Activated CD8-positive, alpha-beta memory T cell treated with anti-CD3 and anti-CD28 coated beads, Interleukin-2, amount 10 ng/mL, durations not matched to agents 7 days and 5 days (primary cell): ENCODE data around the gene CCDC66. TPM values are rescaled to one million over a fixed set of nuclear protein-coding genes. Genes with fewer than 3 reads are reported as not detected.

Source experiments
- ATAC-seq: fragments of 150-1000 bp; cut with Tn5 transposase; one replicate; pipeline ENCODE4 v1.10.0; 2021; ENCODE audit warnings: moderate library complexity
- CTCF ChIA-PET: fragments of 350-600 bp; sonication (Branson Sonifier 250); formaldehyde crosslinking; loops from one replicate; lab custom pipeline; 2021; ENCODE audit warnings: antibody characterized with exemption; lab: Charles Lee
- DNase-seq: peaks from one replicate; pipeline ENCODE4 v3.0.0-alpha.2; 2020
- H3K27ac Mint-ChIP-seq: one replicate; pipeline ENCODE4 v1.8.0; 2021; ENCODE audit warnings: mild to moderate bottlenecking, mixed read lengths
- H3K27me3 Mint-ChIP-seq: one replicate; pipeline ENCODE4 v1.8.0; 2021; ENCODE audit warnings: mixed read lengths
- H3K36me3 Mint-ChIP-seq: one replicate; pipeline ENCODE4 v1.8.0; 2021; ENCODE audit warnings: mild to moderate bottlenecking, mixed read lengths
- H3K4me1 Mint-ChIP-seq: one replicate; pipeline ENCODE4 v1.8.0; 2021; ENCODE audit warnings: mixed read lengths
- H3K4me3 Mint-ChIP-seq: one replicate; pipeline ENCODE4 v1.8.0; 2021; ENCODE audit warnings: mild to moderate bottlenecking, moderate library complexity, mixed read lengths
- H3K9me3 Mint-ChIP-seq: one replicate; pipeline ENCODE4 v1.8.0; 2022; ENCODE audit warnings: low read depth, mixed read lengths
- total RNA-seq, 2 experiments: library from RNA; stranded (reverse); gene quantifications; one replicate each; pipeline ENCODE4 v1.2.3, GENCODE V29; 2021

Gene CCDC66
- total RNA-seq, 2 experiments from 2014 or later = 40.8 to 47.8 TPM

DNA sequence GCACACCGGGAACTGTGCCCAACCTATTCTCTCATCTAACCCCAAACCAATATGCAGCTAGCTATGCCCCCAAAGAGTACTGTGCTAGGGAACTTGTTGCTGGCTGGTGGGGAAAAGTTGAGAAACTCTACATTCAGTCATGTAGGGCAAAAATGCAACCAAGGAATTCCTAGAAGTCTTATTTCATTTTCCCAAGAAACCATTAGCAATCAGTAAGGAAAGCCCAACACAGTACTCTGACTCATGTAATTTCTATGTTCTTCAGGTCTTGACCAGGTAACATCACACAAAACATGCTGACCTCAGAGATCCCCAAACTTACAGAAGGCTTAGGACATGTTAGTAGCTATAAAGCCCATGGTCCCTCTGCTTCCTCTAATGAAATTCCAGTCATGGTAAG lies 74.0 kb downstream of the CCDC66 start:
- Mint-ChIP-seq H3K27ac (no peak overlapping the region), H3K36me3 (peaks cover 48% of the 10 kb centered on the region), H3K27me3 (no peaks in the 10 kb centered on the region), H3K4me1 (peaks cover 2% of the 10 kb centered on the region), H3K9me3 (no peaks in the 10 kb centered on the region), H3K4me3 (no peak overlapping the region)
- DNase-seq (no peak), ATAC-seq (no peak)
- CTCF ChIA-PET = interaction anchor here (0.7 to 2.2 kb wide), 2 partner anchors 10 to 17 kb away, joined by 3 to 6 read pairs; no protein-coding TSS in a partner anchor

DNA sequence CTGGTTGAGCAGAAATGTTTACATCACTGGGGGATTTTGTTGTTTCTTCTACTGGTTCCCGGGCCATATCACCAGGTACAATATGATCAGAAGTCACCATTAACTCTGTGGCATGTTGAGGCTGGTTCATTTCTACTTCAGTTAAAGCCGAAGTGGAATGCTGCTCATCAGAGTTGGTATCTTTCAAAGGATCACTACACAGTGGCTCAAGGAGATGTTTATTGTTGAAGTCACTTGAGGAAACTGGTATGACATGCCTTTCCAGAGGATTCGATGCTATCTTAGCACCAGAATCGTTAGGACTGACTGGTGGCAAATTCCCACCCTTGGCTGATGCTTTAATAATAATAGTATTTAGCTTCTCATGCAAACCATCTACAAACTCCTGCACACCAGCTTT lies 76.2 kb downstream of the CCDC66 start:
- peaks cover 2% of the 10 kb centered on the region for H3K4me1 Mint-ChIP-seq
- ATAC-seq (no peak), DNase-seq (no peak)
- no peaks in the 10 kb centered on the region for H3K27me3 Mint-ChIP-seq
- H3K9me3 Mint-ChIP-seq = no peaks in the 10 kb centered on the region
- no peak overlapping the region for H3K27ac Mint-ChIP-seq
- CTCF ChIA-PET = no interaction called here
- H3K36me3 Mint-ChIP-seq = peaks cover 44% of the 10 kb centered on the region
- no peak overlapping the region for H3K4me3 Mint-ChIP-seq

DNA sequence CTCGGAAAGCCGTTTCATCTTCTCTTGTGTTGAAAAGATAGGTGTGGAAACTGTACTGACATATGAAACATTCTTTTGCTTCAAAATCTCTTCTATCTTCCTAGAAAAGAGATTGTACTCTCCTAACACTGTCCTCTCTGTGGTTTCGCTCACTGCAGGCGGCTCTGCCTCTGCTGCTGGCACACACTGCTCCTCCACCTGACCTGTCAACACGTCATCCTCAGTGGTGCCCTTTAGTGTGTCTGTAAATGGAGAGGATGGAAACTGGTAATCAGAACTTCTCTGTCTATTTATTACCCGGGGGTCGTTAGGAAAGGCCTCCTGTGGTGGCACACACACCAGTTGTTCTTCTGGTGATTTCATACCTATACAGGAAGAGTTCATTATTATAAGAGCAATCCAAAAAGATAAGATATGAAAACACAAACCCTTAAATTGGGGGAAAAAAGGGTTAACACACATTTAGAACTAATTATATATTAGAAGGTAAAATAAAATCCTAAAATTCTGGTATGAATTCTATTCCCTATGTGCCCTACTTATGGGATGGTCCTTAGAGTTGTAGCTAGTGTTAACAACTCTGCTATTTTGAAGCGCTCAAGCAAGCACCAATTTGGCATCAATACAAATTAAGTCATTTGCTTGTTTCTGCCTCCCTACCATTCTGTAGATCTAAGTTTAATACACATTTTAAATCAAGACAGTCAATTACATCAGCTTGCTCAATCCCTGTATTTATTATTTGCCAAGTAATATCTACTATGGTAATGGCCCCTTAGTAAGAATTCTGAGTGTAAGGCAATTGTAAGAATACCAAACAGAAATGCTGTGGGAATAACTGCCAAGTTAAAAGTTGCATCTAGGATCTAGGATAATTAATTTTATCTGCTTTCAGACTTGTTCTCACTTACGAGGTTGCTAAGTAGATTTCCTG lies 76.9 kb downstream of the CCDC66 start:
- Mint-ChIP-seq H3K27me3 (no peaks in the 10 kb centered on the region), H3K9me3 (no peaks in the 10 kb centered on the region), H3K36me3 (peaks cover 46% of the 10 kb centered on the region), H3K27ac (no peak overlapping the region), H3K4me3 (no peak overlapping the region), H3K4me1 (peaks cover 2% of the 10 kb centered on the region)
- no peak for DNase-seq
- ATAC-seq = no peak
- CTCF ChIA-PET = interaction anchor here (0.6 kb wide), 1 partner anchor 45 kb away, joined by 3 read pairs; no protein-coding TSS in a partner anchor

DNA sequence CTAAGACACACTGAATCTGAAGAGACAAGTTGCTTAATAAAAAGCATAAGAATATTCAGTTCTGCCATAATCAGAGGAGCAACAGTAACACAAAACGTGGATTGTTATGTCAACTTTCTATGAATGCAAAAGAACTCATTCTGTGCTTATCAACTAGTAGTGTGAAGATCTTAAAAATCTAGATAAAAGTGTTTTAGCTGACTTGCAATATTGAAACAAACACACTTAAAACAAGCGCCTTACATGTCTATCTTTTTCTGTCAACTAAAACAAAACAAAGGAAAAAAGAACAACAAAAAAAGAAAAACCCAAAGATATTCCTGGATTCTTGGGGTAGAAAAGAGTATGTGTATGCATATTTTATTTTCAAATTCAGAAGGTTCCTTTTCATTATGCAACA lies 88.4 kb downstream of the CCDC66 start:
- DNase-seq (no peak), ATAC-seq (no peak)
- Mint-ChIP-seq H3K27me3 (no peaks in the 10 kb centered on the region), H3K4me1 (peaks cover 2% of the 10 kb centered on the region), H3K9me3 (no peaks in the 10 kb centered on the region), H3K36me3 (peaks cover 47% of the 10 kb centered on the region), H3K27ac (no peak overlapping the region), H3K4me3 (no peak overlapping the region)
- CTCF ChIA-PET = no interaction called here

- DNase-seq = no peak
- no peak overlapping the region for H3K4me3 Mint-ChIP-seq
- no peak for ATAC-seq
- CTCF ChIA-PET = interaction anchor here (1.0 kb wide), 1 partner anchor 28 kb away, joined by 3 read pairs; no protein-coding TSS in a partner anchor
- no peak overlapping the region for H3K27ac Mint-ChIP-seq
- no peaks in the 10 kb centered on the region for H3K27me3 Mint-ChIP-seq
- H3K36me3 Mint-ChIP-seq = peaks cover 67% of the 10 kb centered on the region
- no peaks in the 10 kb centered on the region for H3K9me3 Mint-ChIP-seq
- peaks cover 16% of the 10 kb centered on the region for H3K4me1 Mint-ChIP-seq
These were observed 97.5 kb downstream of the CCDC66 start for GRCh38 chr3:56654460-56654859.

- Mint-ChIP-seq H3K4me1 (peaks cover 17% of the 10 kb centered on the region), H3K27me3 (no peaks in the 10 kb centered on the region), H3K9me3 (no peaks in the 10 kb centered on the region), H3K36me3 (peaks cover 74% of the 10 kb centered on the region), H3K27ac (no peak overlapping the region), H3K4me3 (no peak overlapping the region)
- DNase-seq (no peak), ATAC-seq (no peak)
- CTCF ChIA-PET = no interaction called here
These were observed 98.7 kb downstream of the CCDC66 start for GRCh38 chr3:56655709-56656108.

- peaks cover 22% of the 10 kb centered on the region for H3K4me1 Mint-ChIP-seq
- peaks cover 63% of the 10 kb centered on the region for H3K36me3 Mint-ChIP-seq
- H3K27me3 Mint-ChIP-seq = no peaks in the 10 kb centered on the region
- no peak overlapping the region for H3K4me3 Mint-ChIP-seq
- DNase-seq (no peak), ATAC-seq (no peak)
- no peak overlapping the region for H3K27ac Mint-ChIP-seq
- CTCF ChIA-PET = interaction anchor here (1.3 to 1.4 kb wide), 2 partner anchors 10 to 11 kb away, joined by 3 to 4 read pairs; no protein-coding TSS in a partner anchor
- no peaks in the 10 kb centered on the region for H3K9me3 Mint-ChIP-seq
These were observed 107.8 kb downstream of the CCDC66 start for GRCh38 chr3:56664823-56665222.

DNA sequence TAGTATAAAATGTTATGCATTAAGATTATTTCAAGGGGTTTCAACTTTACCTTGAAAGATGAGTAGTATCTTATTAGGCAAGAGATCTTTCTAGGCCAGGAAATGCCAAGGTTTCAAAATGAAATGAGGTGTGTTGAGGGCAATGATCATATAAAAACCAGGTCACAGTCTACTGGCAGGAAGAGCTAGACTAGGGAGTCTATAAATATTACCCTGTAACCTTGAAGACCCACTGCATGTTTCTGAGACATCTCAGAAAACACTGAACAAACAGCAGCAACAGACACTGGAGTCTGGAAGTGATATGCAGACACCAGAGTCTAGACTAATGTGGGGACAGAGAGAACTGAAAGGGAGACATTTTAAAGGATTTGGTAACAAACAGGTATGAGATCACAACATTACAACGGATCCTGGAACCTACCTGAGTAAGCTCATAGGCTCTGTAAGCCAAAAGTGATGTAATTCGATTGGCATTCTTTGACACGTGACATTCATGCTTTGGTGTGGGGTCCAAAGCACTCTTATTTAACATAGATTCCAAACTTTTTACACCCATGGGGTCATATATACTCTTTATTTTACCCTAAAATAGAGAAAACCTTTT lies 111.1 kb downstream of the CCDC66 start:
- peaks cover 71% of the 10 kb centered on the region for H3K36me3 Mint-ChIP-seq
- H3K27me3 Mint-ChIP-seq = no peaks in the 10 kb centered on the region
- H3K27ac Mint-ChIP-seq = peak overlapping the region; percentile 57
- DNase-seq = no peak
- H3K4me3 Mint-ChIP-seq = no peak overlapping the region
- peak; percentile 49 for ATAC-seq
- H3K9me3 Mint-ChIP-seq = peaks cover 6% of the 10 kb centered on the region
- H3K4me1 Mint-ChIP-seq = peaks cover 22% of the 10 kb centered on the region
- CTCF ChIA-PET = interaction anchor here (1.5 kb wide), 1 partner anchor 133 kb away, joined by 4 read pairs; the partner anchor contains the start of gene ARHGEF3

Other genes with a start within 250 kb of the CCDC66 start
- gene ERC2, start 88.7 kb upstream of the CCDC66 start, total RNA-seq = not detected
- 10 to 100 TPM; 70.3 to 72.8 TPM for gene TASOR, start 126.1 kb downstream of the CCDC66 start, total RNA-seq
- gene ARHGEF3, start 244.8 kb downstream of the CCDC66 start, total RNA-seq = 10 to 100 TPM; 94.0 to 96.4 TPM